NCI-H187 treated with DMSO at 0.1 percent for 48 hours (cell line): ENCODE data around the gene VIPR2.
"Not testable (repeated sequence)": the region's sequence is repeated elsewhere in the genome, so short reads cannot be mapped to it uniquely, and the experiment has no call there.

Source experiments
- DNase-seq: peaks from one replicate; lab custom pipeline; 2025; lab: John Stamatoyannopoulos, UW

VIPR2 gene, protein sequence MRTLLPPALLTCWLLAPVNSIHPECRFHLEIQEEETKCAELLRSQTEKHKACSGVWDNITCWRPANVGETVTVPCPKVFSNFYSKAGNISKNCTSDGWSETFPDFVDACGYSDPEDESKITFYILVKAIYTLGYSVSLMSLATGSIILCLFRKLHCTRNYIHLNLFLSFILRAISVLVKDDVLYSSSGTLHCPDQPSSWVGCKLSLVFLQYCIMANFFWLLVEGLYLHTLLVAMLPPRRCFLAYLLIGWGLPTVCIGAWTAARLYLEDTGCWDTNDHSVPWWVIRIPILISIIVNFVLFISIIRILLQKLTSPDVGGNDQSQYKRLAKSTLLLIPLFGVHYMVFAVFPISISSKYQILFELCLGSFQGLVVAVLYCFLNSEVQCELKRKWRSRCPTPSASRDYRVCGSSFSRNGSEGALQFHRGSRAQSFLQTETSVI

DNA sequence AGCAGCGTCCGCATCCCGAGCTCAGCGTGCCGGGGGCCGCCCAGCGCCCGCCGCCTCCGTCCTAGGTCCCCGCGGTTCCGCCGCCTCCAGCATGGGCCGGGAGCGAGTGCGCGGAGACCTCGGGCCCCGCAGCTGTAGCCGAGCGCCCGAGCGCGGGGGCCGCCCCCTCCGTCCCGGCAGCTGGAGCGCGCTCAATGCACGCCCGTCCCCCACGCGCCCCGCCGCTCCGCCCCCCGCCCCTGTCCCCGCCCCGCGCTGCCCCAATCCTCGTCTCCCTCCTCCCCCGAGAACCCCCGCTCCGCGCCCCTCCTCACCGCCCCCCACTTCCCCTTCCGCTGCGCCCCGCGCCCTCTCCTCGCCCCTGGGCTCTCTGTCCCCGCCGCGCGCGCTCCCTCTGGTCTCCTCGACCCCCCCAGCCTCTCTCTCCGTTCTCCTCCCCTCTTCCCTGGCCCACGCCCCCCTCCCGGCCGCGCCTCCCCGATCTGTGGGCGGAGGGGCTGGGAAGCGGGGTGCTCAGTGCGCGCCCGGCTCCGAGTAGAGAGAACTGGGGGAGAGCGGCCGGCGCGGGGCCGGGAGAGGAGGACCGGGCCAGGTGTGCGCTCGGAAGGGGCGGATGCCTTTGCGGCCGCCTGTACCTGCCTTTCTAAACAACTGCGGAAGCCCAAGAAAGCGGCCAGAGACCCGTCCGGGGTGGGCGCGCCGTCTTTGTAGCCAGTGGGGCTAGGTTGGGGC is at the start of gene VIPR2:
Gene VIPR2, minus strand, starts transcription at position 110 of the 732 bp plus-strand sequence. Its CDS starts 96 bp downstream, at position 14.
- DNase-seq, result no peak

DNA sequence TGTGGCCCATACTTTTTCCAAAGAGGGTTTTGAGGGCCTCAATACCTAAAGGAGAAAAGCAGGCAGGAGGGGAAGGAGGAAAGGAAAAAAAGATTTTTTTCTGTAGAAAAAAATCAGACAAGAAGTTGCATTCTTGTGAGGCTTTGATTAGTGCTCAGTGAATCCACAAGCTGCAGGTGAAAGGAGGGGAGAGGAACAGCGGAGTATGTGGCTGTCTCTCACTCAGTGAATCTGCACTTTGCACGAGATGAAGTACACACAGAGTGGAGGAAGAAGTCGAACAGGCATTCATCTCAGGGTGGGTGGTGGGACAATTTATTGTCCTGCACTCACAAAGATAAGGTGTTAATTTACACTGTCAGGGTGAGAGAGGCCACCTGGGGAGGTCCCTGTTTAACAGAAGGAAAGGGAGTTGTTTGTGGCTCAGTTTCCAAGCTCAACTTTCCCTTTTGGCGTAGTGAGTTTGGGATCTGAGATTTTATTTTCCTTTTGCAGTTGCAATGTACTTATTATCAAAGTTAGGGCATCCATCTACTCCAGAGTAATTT is 49.0 kb upstream of the VIPR2 start:
- DNase-seq, result no peak

- DNase-seq, result no peak
Measured at GRCh38 chr7:159192725-159193453, 48.2 kb upstream of the VIPR2 start.

GRCh38 chr7:159192013-159192412 is 47.3 kb upstream of the VIPR2 start:
- DNase-seq, result no peak

DNA sequence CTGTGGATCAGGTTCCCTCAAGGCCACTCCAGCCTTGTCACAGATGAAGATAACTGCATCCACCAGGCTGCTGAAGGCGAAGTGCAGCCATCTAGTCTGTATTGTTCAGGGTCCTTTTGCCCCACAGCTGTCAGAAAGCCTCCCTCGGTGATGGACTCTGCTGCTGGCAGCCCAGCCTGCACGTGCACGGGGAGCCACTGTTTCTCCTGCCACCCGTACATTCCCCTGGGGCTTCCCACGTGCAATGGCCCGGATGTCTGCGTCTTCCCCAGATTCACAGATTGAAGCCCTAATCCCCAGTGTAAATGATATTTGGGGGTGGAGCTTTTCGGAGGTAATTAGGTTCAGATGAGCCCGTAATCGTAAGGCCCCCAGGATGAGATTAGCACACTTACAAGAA is 46.6 kb upstream of the VIPR2 start:
- no peak for DNase-seq

DNA sequence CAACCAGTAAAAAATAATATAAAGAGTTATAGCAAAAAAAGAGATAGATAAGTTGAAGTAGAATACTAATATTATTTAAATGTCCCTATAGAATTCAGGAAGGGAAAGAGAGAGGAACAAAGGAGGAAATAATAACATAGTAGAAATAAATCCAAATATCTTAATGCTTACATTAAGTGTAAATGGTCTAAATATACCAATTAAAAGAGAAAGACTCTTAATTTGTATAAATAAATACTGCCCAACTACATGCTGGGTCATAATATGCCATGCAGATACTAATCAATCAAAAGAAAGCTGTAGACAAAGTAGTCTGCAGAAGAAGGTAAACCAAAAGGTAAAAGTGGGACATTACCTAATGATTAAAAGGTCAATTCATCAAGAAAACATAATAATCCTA is 43.3 kb upstream of the VIPR2 start:
- no peak for DNase-seq

- DNase-seq, result no peak
Measured at GRCh38 chr7:159179241-159179640, 34.6 kb upstream of the VIPR2 start.

DNA sequence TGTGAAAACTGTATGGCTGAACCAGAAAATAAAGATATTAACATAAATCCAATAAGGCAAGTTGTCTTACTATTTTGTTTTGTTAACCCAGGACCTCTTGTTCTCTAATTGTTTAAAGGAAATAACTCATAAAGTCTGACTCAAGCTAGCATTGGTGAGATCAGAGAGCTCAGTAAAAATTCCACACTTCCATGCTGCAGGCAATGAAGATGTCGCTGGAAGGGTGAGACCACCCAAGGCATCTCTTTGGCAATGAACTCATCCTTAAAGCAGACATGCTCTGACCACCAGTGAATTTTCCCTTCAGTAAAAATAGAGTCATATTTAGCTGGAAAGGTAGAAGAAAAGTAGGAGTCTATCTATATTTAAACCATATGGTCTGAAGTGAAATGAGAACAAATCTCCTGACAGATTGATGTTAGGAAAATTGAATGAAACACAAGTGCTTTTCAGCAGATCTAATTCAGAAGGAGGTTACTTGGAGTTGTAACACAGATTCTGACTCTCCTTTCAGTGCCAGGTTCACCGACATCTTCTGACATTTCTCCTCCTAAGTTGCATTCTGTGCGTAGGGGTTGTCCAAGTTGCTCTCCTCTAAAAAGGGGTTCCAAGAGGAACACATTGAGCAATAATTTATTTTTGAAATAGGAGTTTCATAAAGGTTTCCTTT is 32.8 kb upstream of the VIPR2 start:
- no peak for DNase-seq

DNA sequence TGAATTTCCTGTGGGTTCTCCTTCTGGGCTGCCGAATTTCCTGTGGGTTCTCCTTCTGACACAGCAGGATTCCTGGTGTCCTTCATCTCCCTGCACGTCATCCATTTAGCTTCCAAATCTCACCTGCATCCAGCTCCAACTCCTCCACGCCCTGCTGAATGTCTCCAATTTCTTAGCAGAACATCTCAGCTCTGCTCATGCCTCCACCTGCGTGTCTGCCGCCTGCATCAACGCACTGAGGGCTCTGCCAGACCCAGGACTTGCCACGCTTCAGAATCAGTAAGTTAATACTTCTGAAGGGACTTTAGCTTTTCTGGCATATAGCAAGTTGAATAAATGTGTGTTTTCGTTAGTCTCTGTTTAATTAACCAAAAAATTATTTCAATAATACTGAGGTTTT is 31.1 kb upstream of the VIPR2 start:
- DNase-seq, result no peak

DNA sequence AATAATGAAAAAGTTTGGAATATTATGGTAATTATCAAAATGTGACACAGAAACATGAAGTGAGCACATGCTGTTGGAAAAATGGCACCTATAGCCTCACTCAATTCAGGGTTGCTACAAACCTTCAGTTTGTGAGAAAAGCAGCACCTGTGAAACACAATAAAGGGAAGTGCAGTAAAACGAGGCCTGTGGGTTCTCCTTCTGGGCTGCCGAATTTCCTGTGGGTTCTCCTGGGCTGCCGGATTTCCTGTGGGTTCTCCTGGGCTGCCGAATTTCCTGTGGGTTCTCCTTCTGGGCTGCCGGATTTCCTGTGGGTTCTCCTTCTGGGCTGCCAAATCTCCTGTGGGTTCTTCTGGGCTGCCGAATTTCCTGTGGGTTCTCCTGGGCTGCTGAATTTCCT is 30.4 kb upstream of the VIPR2 start:
- DNase-seq, result not testable (repeated sequence)

DNA sequence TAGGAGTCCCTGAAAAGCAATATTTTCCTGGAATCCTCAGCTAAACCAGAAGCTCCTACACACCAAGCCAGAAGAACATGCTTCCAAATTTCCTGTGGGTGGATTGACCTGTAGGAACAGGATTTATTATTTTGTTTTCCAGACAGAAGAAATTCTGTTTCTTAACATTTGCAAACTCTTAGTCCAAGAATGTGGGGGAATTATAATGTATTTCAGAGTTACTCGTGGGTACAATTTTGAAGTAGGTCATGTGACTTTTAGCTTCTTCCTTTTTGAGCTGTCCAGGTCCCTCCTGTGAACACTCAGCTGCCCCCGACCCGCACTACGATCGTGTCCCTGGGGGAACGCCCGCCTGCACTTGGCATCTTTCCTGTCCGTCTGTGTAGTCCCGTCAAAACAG is 27.7 kb upstream of the VIPR2 start:
- DNase-seq, result no peak

DNA sequence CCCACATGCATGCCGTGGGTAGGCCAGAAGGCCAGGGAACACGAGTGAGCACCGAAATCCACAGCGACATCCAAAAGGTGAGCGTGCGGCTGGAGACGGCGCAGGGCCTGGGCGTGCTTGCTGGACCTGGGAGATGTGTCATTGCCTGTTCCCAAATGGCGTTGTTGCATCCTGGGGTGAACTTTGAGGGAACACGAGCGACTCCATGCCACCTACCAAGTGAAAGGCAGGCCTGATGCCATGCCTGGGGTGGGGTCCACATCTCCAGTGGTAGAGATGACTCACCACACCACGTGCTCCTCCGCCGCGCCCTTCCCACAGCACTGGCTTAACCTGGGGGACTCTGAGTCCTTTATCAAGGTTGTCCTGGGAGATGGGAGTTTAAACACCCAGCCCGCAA is 24.7 kb upstream of the VIPR2 start:
- no peak for DNase-seq

- DNase-seq, result no peak
Measured at GRCh38 chr7:159167139-159167538, 22.5 kb upstream of the VIPR2 start.

DNA sequence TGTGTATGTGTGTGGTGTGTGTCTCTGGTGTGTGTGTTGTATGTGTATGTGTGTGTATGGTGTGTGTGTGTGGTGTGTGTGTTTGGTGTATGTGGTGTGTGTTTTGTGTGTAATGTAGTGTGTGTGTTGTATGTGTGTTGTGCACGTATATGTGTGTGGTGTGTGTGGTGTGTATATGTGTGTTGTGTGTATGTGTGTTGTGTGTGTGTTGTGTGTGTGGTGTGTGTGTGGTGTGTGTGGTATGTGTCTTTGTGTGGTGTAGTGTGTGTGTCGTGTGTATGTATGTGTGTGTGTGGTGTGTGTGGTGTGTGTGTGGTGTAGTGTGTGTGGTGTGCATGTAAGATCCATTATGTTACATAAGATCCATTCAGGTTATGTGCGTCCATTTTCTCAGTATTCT is 21.9 kb upstream of the VIPR2 start:
- no peak for DNase-seq

DNA sequence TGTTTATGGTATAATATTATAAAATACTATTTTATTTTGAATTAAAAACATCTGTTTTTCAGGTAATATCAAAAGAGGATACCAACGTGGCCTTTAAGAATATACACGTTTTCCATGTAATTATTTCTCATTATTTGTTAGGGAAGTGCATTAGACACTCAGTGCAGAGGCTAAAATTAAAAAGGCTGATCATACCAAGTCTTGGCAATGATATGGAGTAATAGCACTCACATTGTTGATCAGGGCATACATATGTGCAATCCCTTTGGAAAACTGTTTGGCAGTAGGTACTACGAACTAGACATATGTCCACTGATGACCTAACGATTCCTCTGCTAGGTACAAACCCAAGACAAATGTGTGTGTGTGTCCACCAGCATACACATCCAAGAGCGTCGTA is 20.7 kb upstream of the VIPR2 start:
- no peak for DNase-seq

DNA sequence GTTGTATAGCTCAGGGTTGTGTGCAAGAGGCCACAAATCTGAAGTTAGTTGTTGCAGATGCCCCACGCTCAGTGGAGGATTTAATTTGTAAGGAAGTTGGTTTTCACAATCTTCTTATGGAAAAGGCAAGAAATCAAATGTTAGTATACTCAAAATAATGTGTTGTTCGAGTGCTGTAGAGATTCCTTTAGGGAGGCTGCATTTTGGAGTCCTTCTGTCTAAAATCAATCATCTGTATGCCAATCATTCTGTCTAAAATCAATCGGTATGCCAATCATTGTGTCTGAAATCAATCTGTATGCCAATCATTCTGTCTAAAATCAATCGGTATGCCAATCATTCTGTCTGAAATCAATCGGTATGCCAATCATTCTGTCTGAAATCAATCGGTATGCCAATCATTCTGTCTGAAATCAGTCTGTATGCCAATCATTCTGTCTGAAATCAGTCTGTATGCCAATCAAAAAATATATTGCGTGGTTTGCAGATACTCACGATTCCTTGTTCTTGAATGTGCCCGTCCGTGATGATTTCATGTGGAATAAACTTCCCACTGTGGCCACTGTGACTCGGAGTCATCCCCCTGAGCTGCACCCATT is 19.1 kb upstream of the VIPR2 start:
- not testable (repeated sequence) for DNase-seq

GRCh38 chr7:159162050-159162626 is 17.5 kb upstream of the VIPR2 start:
- not testable (repeated sequence) for DNase-seq

DNA sequence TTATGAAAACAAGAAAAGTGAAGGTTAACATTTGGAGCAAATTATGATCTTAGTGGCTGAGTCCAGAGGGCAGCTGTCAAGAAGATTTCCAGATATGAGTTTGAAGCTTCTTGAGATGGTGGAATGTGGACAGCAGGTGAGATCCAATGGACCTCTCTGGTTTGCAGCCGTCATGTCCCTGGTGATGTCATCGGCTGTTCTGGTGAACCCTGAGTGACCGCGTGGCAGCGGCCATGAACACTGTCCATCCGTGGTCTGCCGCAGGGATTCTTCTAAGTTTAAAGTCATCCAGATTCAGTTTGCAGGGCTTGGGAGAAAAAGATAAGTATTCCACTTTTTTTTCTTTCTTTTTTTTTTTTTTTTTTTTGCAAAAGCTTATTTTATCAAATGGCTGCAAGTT is 15.8 kb upstream of the VIPR2 start:
- DNase-seq, result no peak

DNA sequence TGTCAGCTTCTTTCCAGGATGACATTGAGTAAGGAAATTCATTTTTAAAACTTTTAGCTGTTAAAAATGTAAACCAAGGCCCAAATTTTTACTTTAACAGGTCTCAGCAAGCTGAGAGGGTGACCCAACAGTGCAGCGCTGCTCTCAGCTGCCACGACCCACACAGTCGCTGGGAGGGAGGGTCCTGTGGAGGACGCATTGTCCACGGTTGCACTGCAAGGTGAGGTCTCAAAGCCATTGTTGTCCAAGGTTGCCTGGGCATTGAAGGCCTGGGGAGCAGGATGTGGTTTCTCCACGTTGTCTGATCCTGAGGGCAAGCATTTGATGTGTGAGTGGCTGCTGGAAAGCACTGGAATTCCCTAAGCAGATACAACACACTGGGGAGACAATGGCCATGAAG is 15.1 kb upstream of the VIPR2 start:
- DNase-seq, result no peak

- DNase-seq, result no peak
Measured at GRCh38 chr7:159158888-159159405, 14.3 kb upstream of the VIPR2 start.
